Hepatocyte (in vitro differentiated cells): ENCODE measurements around the gene SPG11.

Source experiments
- EZH2 ChIP-seq: fragments of 200-600 bp; sonication (generic); IDR thresholded peaks from 2 replicates; pipeline ENCODE4 v1.6.1; 2016; ENCODE audit warnings: antibody characterized with exemption, mild to moderate bottlenecking, borderline replicate concordance
- TF ChIP-seq, protein P1 (sequence below): fragments of 200-600 bp; sonication (generic); IDR thresholded peaks from 2 replicates; pipeline ENCODE4 v1.5.1; 2016; ENCODE audit warnings: antibody characterized with exemption, mild to moderate bottlenecking; ENCODE audit not compliant: poor library complexity

DNA sequence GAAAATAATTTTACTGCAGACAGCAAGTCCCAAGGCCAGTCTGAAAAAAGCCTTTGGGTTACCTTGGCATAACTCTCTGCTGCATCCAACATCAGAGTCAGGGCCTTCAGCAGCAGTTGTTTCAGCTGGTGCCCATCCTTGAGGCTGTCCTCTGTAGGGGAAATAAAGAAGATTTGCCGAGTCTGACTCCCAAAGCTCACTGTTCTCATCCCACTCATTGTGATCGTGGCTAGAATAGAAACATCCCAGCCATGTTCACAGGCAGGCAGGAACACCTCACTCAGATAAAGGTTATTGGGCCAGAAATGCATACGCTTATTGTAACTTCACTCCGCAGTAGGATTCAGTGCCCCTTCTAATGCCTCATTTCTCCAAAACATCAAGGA is 97.3 kb downstream of the SPG11 start:
- TF ChIP-seq, protein P1, sequence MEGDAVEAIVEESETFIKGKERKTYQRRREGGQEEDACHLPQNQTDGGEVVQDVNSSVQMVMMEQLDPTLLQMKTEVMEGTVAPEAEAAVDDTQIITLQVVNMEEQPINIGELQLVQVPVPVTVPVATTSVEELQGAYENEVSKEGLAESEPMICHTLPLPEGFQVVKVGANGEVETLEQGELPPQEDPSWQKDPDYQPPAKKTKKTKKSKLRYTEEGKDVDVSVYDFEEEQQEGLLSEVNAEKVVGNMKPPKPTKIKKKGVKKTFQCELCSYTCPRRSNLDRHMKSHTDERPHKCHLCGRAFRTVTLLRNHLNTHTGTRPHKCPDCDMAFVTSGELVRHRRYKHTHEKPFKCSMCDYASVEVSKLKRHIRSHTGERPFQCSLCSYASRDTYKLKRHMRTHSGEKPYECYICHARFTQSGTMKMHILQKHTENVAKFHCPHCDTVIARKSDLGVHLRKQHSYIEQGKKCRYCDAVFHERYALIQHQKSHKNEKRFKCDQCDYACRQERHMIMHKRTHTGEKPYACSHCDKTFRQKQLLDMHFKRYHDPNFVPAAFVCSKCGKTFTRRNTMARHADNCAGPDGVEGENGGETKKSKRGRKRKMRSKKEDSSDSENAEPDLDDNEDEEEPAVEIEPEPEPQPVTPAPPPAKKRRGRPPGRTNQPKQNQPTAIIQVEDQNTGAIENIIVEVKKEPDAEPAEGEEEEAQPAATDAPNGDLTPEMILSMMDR, result no peak
- no peak for TF ChIP-seq EZH2
